HepG2 (cell line): ENCODE results near the gene ACBD7. TPM values are rescaled to one million over a fixed set of nuclear protein-coding genes. Genes with fewer than 3 reads are reported as not detected.

Experiments
- ATAC-seq: fragments of 200-7000 bp; cut with Tn5 transposase; 3 replicates; pipeline ENCODE4 v1.9.1; 2020; ENCODE audit warnings: mild to moderate bottlenecking, moderate library complexity
- BruUV-seq: library from RNA; stranded (reverse); fragments of 400-500 nt; replicated peaks from 2 replicates; lab custom pipeline; 2021; lab: Mats Ljungman, UMichigan
- CTCF ChIA-PET: fragments of 300-600 bp; formaldehyde crosslinking; extraction: SDS; loops from one replicate; lab custom pipeline; 2021; ENCODE audit warnings: low total read pairs, inconsistent platforms, low intra/inter-chr PET ratio; lab: Yijun Ruan, JAX
- POLR2A ChIA-PET: fragments of 350-600 bp; sonication (Branson Sonifier 250); formaldehyde crosslinking; loops from one replicate; lab custom pipeline; 2020; ENCODE audit warnings: antibody characterized with exemption, inconsistent platforms; lab: Yijun Ruan, JAX
- DNase-seq: peaks from one replicate; pipeline ENCODE4 v3.0.0-alpha.2; 2015; ENCODE audit warnings: low spot score
- FAIRE-seq: peaks from 3 replicates; lab custom pipeline; 2011; peaks lifted over from hg19 to GRCh38; lab: Jason Lieb, UNC
- H2AFZ ChIP-seq: one replicate; pipeline ENCODE4 v1.6.1; 2011; ENCODE audit warnings: low read length, inconsistent platforms
- H3K27ac ChIP-seq: fragments of 300-600 bp; 3 replicates; pipeline ENCODE4 v1.8.0; 2011; ENCODE audit warnings: mixed run types, mild to moderate bottlenecking, mixed read lengths, low read length, inconsistent platforms; ENCODE audit not compliant: insufficient read depth; ENCODE audit errors: extremely low read length
- H3K27me3 ChIP-seq, 2 experiments: fragments of 200-600 bp in 1 of 2; 2 replicates in 1 of 2; 3 replicates in 1 of 2; pipeline versions ENCODE4 v1.6.0 to v1.8.0; 2011; ENCODE audit warnings: low read length in 2 of 2, mild to moderate bottlenecking in 2 of 2, moderate library complexity in 2 of 2, inconsistent platforms in 1 of 2; ENCODE audit not compliant: insufficient read depth in 2 of 2, control insufficient read depth in 1 of 2
- H3K36me3 ChIP-seq, 2 experiments: fragments of 200-600 bp in 1 of 2; replicated peaks in 1 of 2; 2 replicates in 1 of 2; 3 replicates in 1 of 2; pipeline versions ENCODE4 v1.5.1 to v1.8.0; 2011; ENCODE audit warnings: low read length in 2 of 2, inconsistent platforms in 1 of 2; ENCODE audit not compliant: insufficient read depth in 2 of 2, control insufficient read depth in 1 of 2
- H3K4me1 ChIP-seq: 2 replicates; pipeline ENCODE4 v1.5.1; 2012; ENCODE audit warnings: low read length, inconsistent platforms; ENCODE audit not compliant: insufficient read depth
- H3K4me2 ChIP-seq: 2 replicates; pipeline ENCODE4 v1.6.0; 2011; ENCODE audit warnings: low read depth, low read length, inconsistent platforms
- H3K4me3 ChIP-seq, 3 experiments: fragments of 200-600 bp in 1 of 3; sonication (generic), shearing (Covaris generic) in 1 of 3; replicated peaks in 1 of 3; 2 replicates each; pipeline ENCODE4 v1.5.1; 2011 to 2016; ENCODE audit warnings: low read length in 3 of 3, inconsistent platforms in 2 of 3, low read depth in 2 of 3, mild to moderate bottlenecking in 2 of 3, control low read depth in 1 of 3, mixed read lengths in 1 of 3; ENCODE audit not compliant: insufficient read depth in 1 of 3
- H3K79me2 ChIP-seq: one replicate; pipeline ENCODE4 v1.6.1; 2011; ENCODE audit warnings: low read length, inconsistent platforms; ENCODE audit not compliant: insufficient read depth
- H3K9ac ChIP-seq: 2 replicates; pipeline ENCODE4 v1.6.0; 2011; ENCODE audit warnings: mild to moderate bottlenecking, low read depth, low read length, inconsistent platforms; ENCODE audit not compliant: insufficient read depth
- H3K9me3 ChIP-seq: 2 replicates; pipeline ENCODE4 v1.5.1; 2012; ENCODE audit warnings: mild to moderate bottlenecking, low read length
- H4K20me1 ChIP-seq: 2 replicates; pipeline ENCODE4 v1.6.0; 2011; ENCODE audit warnings: inconsistent platforms, mild to moderate bottlenecking, low read length, moderate library complexity; ENCODE audit not compliant: insufficient read depth
- CBX5 ChIP-seq: sonication (generic); formaldehyde crosslinking; IDR thresholded peaks from 2 replicates; pipeline ENCODE4 v1.4.0; 2020; ENCODE audit warnings: missing genetic modification reagents, borderline replicate concordance
- EED ChIP-seq: sonication (generic); formaldehyde crosslinking; IDR thresholded peaks from 2 replicates; pipeline ENCODE4 v1.5.0; 2020; ENCODE audit warnings: mild to moderate bottlenecking, missing genetic modification reagents
- HNF4A ChIP-seq: sonication (generic); formaldehyde crosslinking; IDR thresholded peaks from 2 replicates; pipeline ENCODE4 v1.4.0; 2020; ENCODE audit warnings: missing genetic modification reagents
- MBNL3 ChIP-seq: fragments of 250-450 bp; sonication (Bioruptor Pico); conservative IDR thresholded peaks from 2 replicates; pipeline ENCODE4 v1.8.0; 2022; ENCODE audit warnings: mild to moderate bottlenecking, inconsistent platforms
- ZKSCAN1 ChIP-seq: fragments of 150-350 bp; IDR thresholded peaks from 2 replicates; pipeline ENCODE4 v1.6.1; 2014; ENCODE audit warnings: low read length
- ZNF282 ChIP-seq: fragments of 450-650 bp; IDR thresholded peaks from 2 replicates; pipeline ENCODE4 v1.6.1; 2018; ENCODE audit not compliant: partially characterized antibody
- ZNF780A ChIP-seq: sonication (generic); formaldehyde crosslinking; IDR thresholded peaks from 2 replicates; pipeline ENCODE4 v1.8.0; 2022; ENCODE audit warnings: mild to moderate bottlenecking, missing genetic modification reagents, moderate library complexity
- WGBS: methylation state at CpG from one replicate; pipeline ENCODE4 v1.1.6; 2017; ENCODE audit warnings: low lambda C conversion rate; 5-methylcytosine and 5-hydroxymethylcytosine counted together
- in situ Hi-C: cut with HindIII; loops from 2 replicates; pipeline ENCODE4 v1.10.0; 2017; ENCODE audit warnings: low pct_unique_long_range_greater_than_20kb; ENCODE audit not compliant: extremely low pct_ligation_motif_present
- intact Hi-C: fragments of 100-400 bp; cut with micrococcal nuclease; formaldehyde crosslinking; loops from one replicate; pipeline ENCODE4 v1.10.0; 2022; ENCODE audit not compliant: unreplicated experiment
- polyA plus RNA-seq, 8 experiments: library from polyadenylated mRNA; depleted of rRNA in 3 of 8; stranded (reverse) in 7 of 8; unstranded in 1 of 8; fragments of >200 nt; fragmentation: Illumina TruSeq in 4 of 8; extraction: Trizol in 4 of 8; gene quantifications; 2 replicates each; pipeline versions ENCODE4 v1.2.1 to v1.2.3, GENCODE V29; 2011 to 2016; ENCODE audit warnings: low read depth in 4 of 8, missing spikeins in 1 of 8, mixed read lengths in 1 of 8; ENCODE audit not compliant: insufficient read depth in 1 of 8
- total RNA-seq, 5 experiments: library from RNA; depleted of rRNA; stranded (reverse); fragments of >200 nt; fragmentation: Illumina TruSeq; extraction: Trizol; gene quantifications; 2 replicates each; pipeline ENCODE4 v1.2.3, GENCODE V29; 2016; ENCODE audit warnings: low read depth in 1 of 5
- TF ChIP-seq, protein P1 (sequence below): sonication (generic); formaldehyde crosslinking; IDR thresholded peaks from 2 replicates; pipeline ENCODE4 v1.8.1; 2023; ENCODE audit warnings: mild to moderate bottlenecking, missing genetic modification reagents

Gene ACBD7
- total and polyA plus RNA-seq, 2 of the 13 experiments (the other 11 are each of a cell fraction or from before 2014, with no cell fraction given): 1.4 to 2.6 TPM

GRCh38 chr10:15035385-15036301 lies 52.9 kb downstream of the ACBD7 start:
- no peak overlapping the region for H3K9ac ChIP-seq
- ChIA-PET CTCF (no interaction called here), POLR2A (no interaction called here)
- no peak for TF ChIP-seq ZKSCAN1
- TF ChIP-seq, protein P1, sequence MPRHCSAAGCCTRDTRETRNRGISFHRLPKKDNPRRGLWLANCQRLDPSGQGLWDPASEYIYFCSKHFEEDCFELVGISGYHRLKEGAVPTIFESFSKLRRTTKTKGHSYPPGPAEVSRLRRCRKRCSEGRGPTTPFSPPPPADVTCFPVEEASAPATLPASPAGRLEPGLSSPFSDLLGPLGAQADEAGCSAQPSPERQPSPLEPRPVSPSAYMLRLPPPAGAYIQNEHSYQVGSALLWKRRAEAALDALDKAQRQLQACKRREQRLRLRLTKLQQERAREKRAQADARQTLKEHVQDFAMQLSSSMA (CRISPR knock-in tag): no peak
- TF ChIP-seq HNF4A (CRISPR knock-in tag): no peak
- TF ChIP-seq ZNF780A: no peak
- TF ChIP-seq MBNL3 (CRISPR knock-in tag): no peak
- TF ChIP-seq EED (CRISPR knock-in tag): no peak
- no peak for TF ChIP-seq CBX5
- no peak for TF ChIP-seq ZNF282
- H3K9me3 ChIP-seq: no peaks in the 10 kb centered on the region
- FAIRE-seq (no peak), ATAC-seq (no peak), DNase-seq (no peak)
- no peak overlapping the region for H3K27ac ChIP-seq
- H3K79me2 ChIP-seq: no peaks in the 10 kb centered on the region
- no peak overlapping the region for H3K4me3 ChIP-seq
- H3K4me2 ChIP-seq: no peak overlapping the region
- H4K20me1 ChIP-seq: no peaks in the 10 kb centered on the region
- H3K36me3 ChIP-seq: no peaks in the 10 kb centered on the region
- BruUV-seq: no TSS peak
- in situ Hi-C loops: no loop called here
- peaks cover 0 to 6% of the 10 kb centered on the region in 2 experiments; a peak in 1 of 5 replicates for H3K27me3 ChIP-seq
- WGBS: 56% methylated on average over 18 of the region's 18 CpGs
- intact Hi-C loops: no loop called here
- H2AFZ ChIP-seq: no peak overlapping the region
- no peaks in the 10 kb centered on the region for H3K4me1 ChIP-seq
